ENCODE data around the gene AKNA.

AKNA gene, protein sequence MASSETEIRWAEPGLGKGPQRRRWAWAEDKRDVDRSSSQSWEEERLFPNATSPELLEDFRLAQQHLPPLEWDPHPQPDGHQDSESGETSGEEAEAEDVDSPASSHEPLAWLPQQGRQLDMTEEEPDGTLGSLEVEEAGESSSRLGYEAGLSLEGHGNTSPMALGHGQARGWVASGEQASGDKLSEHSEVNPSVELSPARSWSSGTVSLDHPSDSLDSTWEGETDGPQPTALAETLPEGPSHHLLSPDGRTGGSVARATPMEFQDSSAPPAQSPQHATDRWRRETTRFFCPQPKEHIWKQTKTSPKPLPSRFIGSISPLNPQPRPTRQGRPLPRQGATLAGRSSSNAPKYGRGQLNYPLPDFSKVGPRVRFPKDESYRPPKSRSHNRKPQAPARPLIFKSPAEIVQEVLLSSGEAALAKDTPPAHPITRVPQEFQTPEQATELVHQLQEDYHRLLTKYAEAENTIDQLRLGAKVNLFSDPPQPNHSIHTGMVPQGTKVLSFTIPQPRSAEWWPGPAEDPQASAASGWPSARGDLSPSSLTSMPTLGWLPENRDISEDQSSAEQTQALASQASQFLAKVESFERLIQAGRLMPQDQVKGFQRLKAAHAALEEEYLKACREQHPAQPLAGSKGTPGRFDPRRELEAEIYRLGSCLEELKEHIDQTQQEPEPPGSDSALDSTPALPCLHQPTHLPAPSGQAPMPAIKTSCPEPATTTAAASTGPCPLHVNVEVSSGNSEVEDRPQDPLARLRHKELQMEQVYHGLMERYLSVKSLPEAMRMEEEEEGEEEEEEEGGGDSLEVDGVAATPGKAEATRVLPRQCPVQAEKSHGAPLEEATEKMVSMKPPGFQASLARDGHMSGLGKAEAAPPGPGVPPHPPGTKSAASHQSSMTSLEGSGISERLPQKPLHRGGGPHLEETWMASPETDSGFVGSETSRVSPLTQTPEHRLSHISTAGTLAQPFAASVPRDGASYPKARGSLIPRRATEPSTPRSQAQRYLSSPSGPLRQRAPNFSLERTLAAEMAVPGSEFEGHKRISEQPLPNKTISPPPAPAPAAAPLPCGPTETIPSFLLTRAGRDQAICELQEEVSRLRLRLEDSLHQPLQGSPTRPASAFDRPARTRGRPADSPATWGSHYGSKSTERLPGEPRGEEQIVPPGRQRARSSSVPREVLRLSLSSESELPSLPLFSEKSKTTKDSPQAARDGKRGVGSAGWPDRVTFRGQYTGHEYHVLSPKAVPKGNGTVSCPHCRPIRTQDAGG (N-terminal part only)

DNA sequence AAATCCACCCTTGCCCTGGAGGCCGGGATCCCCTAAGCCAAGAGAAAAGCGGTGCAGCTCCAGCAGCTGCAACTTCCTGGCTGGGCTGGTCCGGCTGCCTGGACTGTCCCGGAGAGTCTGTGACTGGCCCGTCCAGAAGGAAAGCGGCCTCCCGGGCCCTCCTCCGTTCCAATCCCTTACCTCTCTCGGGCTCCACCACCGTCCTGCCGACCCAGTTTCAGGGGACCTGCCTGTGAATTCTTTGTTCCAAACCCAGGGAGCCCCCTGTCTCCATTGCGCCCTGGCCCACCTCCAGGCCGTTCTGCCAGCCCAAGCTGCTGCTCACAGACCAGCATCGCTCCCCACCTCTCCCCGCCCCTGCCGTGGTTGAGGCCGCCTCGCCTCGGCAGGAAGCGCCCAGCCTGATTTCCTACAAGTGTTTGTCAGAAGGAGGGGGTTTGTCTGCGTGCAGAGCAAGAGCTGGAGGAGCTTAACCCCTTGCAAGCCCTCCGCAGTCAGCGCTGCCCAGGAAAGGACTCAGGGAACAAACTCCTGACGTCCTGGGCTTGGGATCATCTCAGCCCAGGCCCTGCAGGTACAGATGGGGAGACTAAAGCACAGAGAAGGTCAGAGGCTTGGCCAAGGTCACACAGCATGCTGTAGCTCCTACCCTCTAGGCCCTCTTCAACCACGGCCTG, at the start of gene AKNA:
Gene AKNA, minus strand, starts transcription at position 303 of the 677 bp plus-strand sequence. CDS start 6,649 bp downstream, outside the sequence.
- DNase-seq: no peak

DNA sequence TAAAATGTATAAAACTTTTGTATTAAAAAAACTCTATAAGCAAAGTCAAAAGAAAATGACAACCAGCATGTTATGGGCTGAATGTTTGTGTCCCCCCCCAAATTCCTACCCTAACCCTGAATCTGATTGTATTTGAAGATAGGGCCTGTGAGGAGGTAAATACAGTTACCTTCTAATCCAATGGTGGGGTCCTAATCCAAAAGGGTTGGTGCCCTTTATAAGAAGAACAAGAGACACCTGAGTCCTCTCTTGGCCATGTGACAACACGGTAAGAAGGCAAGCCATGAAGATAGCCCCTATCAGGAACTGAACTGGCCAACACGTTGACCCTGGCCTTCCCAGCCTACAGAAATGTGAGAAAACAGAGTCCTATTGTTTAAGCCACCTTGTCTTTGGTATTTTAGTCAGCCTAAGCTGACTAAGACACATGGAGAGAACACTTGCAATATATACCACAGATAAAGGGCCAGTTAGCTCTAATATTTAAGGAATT, 49.7 kb upstream of the AKNA start:
- no peak for DNase-seq

DNA sequence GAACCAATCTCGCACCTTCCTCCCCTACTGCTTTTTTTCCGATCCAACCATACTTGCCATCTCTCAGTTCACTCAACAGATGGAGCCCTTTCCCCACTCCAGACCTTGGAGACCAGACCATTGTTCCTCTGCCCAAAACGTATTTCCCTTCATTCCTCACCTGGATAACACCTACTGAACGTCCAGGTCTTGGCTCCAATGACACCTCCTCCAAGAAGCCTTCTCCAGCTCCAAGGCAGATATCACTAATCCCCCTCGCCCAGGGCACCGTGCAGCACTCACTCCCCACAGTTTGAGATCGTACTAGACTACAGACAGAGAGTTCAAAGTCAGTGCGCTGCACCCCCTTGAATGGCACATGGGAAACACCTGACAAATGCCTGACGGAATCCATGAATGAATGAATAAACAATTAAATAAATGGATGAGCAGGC, 47.1 kb upstream of the AKNA start:
- DNase-seq: no peak

DNA sequence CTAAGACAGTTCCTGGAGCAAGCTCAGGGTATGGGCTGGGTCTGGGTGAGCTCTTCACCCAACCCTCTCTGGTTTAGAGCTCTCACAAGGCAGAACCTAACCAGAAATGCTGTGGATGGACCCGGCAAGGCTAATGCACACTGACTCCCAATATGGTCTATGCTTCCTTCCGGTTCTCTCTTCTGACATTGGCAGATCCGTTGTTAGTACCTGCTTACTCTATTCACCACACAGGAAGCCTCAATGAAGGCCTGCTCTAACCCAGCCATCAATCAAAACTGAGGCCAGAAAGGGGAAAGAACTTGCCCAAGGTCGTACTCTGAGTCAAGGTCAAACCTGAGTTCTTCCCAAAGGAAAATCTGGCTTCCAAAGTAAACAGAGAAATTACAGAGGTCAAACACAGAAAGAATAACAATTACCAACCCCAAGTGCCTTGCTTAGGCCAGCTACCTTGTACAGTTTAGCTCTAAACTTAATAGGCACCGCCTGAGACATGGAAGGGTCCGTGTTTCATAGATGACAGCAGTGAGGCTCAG, 46.0 kb upstream of the AKNA start:
- DNase-seq: no peak

DNA sequence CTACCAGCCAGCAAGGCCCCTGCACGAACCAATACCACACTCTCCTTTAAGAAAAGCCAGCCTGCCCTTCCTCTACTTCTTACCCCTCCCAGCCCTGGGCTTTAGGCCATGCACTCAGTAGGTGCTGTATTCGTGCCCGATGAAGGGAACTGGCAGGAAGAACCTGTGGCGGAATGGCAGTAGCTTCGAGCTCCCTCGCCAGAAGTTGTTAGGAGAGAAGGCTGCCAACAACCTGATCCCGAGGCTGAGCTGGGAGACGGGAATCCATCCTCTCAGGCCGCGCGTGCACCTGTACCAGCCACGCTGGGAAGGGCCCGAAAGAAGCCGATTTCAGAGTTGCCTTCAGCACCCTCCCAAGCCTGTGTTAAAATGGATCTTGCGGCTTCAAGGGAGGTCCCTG, 45.3 kb upstream of the AKNA start:
- DNase-seq: no peak

DNA sequence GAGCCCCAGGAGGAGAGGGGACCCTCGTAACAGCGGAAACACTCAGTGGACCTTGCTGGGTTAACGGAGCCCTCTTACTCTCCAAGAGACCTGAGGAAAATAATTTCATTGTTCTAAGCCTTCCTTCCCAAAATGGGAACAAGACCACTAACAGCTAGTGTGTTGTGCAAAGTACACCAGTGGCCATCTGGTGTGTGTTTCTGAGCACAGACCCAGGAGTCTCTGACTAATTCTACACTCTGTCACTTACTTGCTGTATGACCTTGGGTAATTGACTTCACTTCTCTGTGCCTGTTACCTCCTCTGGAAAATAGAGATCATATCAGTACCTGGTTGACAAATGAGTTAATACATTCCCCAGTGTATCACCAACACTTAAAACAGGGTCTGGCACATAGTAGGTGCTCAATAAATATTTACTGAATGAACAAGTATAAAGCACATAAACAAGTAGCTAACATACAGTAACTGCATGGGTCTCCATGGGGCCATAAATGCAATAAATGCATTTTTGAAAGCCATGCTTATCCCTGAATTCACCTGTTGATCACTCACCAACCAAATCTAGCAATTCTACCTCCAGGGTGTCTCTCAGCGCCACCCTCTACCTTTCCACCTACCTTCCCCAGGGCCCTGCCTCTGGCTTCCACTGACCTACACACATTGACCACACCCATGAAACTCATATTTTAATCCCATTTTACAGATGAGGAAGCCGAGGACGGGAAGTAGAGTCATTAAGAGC, 44.7 kb upstream of the AKNA start:
- no peak for DNase-seq

DNA sequence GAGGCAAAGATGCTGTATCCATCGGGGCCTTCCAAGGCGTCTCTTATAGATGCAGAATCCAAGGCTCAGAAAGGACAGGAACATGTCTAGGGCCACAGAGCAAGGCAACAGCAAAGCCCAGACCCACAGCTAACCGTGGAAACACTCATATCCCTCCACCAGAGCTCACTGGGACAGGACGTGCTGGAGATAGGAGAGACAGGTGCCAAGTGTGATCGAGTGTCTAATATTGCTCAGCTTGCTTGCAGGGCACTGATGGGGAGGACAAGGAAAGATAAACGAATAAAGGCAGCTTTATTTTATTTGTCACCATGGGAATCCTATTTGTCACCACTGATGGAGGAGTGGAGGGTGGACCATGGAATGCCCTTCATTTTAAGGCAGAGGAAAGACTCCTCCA, 44.0 kb upstream of the AKNA start:
- DNase-seq: no peak

DNA sequence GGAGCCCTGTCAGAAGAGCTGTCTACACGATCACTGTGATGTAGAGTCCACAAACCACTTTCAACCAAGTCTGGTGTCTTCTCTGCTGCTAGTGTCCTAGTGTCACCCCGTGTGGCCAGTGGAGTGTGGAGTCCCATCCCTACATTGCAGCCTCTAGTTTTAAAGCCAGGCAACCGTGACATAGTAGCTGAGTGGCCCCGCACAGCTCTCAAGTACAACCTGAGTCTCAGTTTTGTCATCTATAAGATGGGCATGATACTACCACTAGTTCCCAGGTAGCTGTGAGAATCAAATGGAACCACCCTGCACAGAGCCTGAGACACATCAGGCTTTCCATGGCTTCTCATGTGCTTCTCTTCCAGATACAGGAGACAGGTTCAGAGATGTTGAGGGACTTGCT, 43.2 kb upstream of the AKNA start:
- DNase-seq: no peak

DNA sequence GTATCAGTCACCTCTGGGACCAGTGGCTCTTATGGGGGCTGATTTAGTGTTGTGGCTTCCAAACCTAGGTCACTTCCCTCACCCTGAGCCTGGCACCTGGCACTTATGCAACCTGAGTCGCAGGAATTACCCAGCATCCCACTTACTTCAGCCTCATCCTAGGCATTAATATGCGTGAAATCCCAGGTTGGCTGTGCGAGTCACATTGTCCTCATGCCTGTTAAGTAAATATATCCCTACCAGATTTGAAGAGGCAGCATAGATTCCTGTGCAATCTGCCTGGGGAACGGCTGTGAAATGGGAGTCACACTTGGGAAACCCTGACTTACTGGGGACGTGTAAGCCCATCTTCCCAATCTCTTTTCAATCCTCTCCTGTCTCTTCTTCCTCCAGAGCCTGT, 42.7 kb upstream of the AKNA start:
- DNase-seq: no peak

DNA sequence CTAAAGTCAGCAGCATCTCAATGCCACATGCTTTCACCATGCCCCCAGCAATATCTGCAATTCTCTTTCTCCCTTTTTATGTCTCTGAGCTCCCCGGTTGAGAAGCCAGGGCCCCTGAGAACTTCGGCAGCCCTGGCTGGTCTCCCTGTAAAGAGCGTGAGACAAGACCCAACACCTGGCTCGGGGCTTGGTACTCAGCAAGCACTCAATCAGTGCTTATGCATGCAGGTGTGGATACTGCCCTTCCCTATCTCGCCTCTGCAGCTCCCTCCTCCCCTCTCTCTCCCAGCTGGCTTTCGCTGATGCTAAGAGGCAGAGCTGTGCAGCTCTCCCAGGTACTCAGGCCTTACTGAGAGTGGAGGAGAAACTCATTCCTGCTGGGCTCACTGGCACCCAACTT, 41.7 kb upstream of the AKNA start:
- no peak for DNase-seq

DNA sequence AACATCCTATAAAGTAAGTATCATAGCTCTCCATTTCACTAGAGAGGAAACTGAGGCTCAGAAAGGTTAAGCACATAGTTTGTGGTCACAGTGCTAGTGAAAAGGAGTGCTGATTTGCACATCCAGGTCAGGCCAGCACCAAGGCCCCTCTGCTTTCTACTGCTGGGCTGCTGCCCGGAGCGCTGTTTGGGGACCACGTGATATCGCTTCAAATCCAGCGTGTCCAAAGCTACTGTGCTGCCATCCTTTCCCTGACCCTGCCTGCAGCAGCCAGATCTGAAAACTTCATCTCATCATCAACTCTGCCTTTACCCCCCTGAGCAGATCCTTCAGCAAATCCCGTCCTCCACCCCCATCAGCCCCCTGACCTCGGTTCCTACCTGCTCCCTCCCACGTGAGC, 40.7 kb upstream of the AKNA start:
- no peak for DNase-seq

DNA sequence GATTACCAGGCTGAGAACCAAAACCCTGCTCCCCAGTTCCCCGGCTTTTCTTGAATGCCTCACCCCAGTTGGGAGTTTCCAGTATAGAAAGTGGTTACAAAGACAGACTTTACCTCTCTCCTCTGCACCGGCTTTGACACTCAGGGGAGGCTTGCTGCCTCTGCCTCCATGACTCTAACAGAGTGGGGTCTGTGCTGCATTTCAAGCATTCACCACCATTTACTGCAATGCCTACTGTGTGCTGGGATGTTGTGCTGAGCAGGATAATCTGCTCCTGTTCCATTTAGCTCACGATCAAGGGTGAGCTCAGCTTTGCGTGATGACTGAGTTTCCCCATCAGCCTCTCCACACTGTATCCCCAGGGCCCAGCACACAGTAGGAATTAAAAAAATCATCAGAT, 39.9 kb upstream of the AKNA start:
- DNase-seq: no peak

DNA sequence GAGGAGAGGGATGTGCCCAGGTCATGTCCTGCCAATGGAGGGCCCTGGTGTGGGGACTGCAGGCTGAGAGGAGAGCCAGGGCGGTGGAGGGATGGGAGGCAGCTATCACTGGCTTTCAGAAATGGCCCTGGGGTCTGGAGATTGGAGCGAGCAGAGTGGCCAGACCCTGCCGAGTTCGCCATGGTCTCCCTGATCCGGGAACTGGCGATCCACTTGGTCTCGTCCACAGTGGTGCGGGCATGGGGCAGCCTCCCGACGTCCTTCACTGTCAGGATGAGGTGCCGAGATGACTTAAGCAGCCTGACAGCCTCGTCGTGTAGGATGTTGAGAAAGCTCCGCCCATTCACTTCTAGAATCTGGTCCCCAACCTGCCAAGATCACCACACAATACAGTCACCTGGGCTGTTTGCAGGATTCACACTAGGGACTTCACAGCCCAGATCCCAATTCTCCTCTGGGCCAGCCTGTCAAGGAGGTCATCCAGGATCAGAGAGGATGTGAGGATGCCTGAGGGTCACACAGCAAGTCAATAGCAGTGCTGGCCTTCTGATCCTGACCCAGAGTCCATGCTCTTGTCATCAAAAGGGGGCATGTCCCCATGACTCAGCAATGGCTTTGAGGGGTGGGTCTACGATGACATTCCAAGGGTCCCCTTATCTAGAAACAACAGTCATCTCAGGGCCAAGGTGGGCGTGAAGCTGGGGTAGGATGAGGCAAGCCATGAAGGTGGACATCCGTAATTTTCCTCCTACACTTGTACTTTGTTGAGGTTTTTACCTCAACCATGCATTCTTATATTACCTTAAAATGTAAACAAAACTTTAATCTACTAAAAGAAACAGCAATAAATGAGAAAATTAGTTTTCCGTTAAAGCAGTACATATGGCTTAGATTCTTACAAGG, 38.5 kb upstream of the AKNA start:
- no peak for DNase-seq

DNA sequence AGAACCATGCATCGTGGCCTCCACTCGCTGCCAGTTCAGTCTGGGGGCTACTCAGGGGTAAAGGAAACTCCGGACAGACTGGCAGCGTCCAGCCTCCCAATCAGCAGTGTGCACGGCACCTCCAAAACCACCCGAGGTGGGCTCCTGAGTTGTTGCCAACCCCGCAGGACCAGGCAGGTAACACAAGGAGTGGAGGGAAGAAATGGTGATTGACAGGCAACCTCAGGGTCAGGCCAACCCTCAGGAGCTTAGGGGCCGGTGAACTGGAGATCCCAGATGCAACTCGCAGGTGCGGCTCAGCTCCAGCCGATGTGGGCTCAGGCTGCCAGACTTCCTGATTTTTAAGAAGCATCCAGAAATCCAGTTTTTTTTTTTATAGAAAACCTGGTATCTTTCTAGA, 37.3 kb upstream of the AKNA start:
- DNase-seq: no peak

DNA sequence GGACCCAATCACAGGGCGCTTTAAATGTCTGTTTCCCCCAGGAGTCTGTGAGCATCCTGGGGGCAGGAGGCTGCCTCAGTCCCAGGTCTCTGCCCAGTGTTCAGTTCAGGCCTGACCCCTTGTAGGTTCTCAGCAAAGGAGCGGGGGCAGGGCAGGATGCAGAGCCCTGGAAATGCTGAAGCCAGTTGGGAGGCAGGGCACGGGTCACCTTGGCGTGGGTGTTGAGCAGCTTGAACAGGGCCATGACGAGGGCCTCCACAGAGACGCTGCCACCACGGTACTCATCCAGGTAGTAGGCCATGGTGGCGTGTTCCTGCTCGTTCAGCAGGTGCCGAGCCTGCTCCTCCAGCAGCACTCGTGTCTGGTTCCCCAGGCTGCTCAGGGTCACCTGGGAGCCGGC, 36.3 kb upstream of the AKNA start:
- DNase-seq: no peak

DNA sequence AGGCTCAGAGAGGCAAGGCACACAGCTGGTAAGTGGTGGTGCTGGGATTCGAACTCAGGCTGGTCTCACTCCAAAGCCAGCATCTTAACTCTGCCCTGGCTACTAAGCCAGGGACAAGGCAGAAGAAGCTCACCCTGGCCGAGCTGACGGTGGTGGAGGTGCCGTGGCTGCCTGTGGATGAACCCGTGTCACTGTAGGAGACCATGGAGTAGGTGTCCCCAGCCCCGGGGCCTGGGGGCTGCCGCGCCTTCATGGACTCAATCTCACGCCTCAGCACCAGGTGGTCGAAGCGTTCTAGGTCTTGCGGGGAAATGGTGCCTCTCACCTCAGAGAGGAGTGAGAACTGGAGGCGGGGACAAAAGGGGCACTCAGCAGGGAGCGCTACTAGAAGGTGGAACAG, 35.4 kb upstream of the AKNA start:
- no peak for DNase-seq

DNA sequence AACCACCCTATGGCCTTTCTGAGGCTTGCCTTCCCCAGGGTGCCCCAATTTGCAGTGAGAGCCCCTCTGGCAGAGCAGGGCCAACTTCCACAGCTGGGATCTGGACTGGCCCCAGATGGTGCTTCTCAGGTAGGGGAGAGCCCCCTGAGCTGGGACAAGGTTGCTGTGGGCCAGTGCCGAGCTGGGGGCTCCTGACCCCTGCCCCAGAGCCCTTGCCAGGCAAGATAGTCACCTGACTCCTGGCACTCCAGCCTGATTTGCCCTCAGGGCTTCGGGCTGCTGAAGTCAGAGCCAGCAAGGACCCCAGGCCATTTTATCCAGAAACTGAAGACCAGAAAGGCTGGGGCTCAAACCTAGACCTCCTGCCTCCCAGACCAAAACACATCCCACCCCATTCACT, 33.4 kb upstream of the AKNA start:
- DNase-seq: no peak

DNA sequence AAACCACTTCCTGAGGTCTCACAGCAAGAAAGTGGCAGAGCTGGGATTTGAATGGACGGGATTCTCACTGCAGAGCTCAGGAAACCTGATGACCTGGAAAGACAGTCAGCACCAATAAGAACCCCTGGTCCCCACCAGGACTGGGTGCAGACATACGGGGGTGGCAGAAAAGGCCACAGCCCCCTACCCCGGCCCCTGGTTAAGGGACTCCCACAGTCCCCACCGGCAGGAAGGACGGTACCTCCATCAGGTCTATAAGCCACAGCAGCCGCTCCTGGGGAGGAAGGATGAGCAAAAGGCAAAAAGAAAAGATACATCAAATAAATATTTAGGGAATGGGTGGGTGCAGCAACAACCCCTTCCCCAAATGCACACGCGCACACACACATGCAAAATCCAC, 32.0 kb upstream of the AKNA start:
- DNase-seq: no peak

DNA sequence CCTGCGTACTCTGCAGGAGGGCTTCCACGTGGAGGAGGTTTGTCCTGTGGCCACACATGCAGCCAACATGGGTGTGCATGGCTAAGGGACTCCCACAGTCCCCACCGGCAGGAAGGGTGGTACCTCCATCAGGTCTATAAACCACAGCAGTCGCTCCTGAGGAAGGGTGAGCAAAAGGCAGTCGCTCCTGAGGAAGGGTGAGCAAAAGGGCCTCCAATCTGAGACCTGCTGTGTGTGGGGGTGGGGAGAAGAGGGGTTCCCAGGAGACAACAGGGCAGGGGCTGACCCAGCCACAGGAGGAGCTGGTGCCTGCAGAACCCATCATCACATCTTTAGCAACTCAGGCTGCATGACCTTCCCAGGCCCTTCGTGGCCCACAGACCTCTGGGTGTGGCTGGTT, 30.3 kb upstream of the AKNA start:
- DNase-seq: no peak

DNA sequence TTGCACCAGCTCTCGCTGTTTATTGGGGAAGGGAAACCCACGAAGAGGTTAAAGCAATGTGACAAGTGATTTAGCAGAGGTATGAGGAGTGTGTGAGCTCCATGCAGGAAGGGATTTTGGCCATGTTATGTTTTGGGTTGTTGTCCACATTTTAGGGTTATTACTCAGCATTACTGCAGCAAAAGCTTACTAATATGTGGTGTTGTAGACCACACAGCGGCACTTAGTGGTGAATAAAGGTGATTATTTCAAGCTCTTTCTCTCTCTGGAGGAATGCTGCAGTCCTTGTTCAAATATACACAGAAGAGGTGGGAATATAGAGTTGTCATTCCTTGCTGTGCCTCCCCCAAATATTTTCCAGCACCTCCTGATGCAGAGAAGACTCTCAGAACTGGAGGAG, 29.7 kb upstream of the AKNA start:
- no peak for DNase-seq

DNA sequence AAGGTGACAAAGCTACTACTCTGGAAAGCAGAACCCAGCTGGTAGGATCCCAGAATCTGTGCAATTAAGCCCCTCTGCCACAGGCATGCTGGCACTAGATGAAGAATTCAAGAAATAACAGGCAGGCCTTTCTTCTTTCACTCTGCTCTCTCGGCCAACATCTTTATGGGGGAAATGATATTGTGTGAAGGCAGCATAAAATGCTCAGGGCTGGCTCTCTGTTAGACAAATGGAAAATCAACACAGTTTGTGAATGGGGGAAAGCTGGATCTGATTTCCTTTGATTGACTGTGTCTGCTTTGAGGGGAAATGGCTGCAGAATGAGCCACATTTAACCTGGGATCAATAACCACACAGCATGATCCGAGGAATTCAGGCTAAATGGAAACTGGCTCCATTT, 29.1 kb upstream of the AKNA start:
- DNase-seq: no peak
